Measurements from ENCODE around the gene HACD3. TPM values are rescaled to one million over a fixed set of nuclear protein-coding genes. Genes with fewer than 3 reads are reported as not detected.
A peak's percentile ranks its signal among the peaks of the same experiment; 100 is the strongest.
"Not testable (repeated sequence)": the region's sequence is repeated elsewhere in the genome, so short reads cannot be mapped to it uniquely, and the experiment has no call there.

The HACD3 gene
- total RNA-seq, 1 experiment from 2014 or later = 189 TPM

DNA sequence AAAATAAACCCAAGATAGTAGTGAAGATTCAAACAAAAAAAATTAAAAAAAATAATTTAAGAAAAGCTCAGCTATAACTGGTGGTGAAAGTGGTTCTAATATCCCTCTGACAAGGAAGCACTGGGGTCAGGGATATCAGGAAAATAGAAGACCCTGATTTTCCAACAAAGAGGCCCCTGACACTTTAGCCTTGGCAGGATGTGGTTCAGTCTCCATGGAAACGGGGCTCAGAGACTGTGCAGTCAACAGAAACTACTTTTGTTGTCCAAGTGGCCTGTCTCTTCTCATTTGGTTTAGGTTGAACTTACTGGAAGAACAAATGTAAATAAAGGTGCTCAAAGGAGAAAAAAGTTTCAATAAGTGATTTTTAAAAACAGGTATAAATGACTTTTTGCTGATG, 53.4 kb downstream of the HACD3 start:
- DNase-seq (ENCODE audit: low spot score) = no peak
- in situ Hi-C loops (cut with HindIII; ENCODE audit: low sequenced_read_pairs) = no loop called here

DNA sequence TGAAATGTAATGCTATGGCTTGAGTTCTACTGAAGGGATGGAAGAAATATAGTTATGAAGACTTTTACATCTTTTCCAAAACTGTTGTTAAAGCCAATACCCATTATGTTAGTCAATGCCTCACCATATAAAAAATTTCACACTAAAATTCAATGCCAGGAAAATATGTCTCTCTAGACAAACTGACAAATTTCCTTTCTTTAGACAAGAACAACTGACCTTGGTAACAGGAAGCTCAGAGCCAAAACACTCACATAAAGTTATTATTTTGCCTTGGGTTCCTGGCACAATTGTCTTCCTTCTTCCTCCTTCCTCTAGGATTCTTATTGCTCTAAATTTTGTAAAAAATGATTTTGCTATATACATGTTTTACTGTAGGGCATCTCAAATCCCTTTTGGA, 54.0 kb downstream of the HACD3 start:
- in situ Hi-C loops (cut with HindIII; ENCODE audit: low sequenced_read_pairs) = no loop called here
- no peak for DNase-seq (ENCODE audit: low spot score)

DNA sequence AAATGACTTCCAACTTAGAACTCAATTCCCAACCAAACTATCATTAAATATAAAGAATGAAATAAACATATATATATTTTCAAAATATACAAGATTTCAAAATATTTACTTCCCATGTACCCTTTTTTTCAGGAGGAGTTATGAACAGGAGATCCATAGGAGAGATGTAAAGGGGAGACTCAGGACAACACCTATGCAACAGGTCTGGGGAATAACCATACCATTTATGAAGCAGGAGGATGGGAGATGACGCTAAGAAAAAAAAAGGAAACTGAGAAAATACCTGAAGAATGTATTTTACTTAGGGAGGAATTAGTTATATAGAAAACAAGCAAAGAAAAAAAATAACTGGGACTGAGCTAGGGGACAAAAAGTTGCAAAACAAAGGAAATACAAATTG, 56.8 kb downstream of the HACD3 start:
- in situ Hi-C loops (cut with HindIII; ENCODE audit: low sequenced_read_pairs) = no loop called here
- DNase-seq (ENCODE audit: low spot score) = no peak

DNA sequence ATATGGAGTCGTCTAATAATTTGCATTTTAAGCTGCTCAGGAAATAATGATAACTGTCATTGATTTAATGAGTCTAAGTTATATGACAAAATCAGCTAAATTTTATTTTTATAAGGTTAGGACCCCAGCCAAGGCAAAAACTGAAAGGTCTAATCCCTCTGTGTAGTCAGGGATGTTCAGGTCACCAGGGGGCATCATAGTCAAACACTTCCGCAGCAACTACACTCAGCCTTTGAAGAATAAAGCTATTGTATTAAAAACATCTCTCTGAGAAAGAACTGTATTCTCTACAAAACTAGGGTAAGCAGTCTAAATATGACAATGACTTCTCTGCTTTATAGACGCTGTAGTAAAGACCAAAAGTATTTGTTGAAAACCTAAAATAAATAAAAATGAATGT, 65.7 kb downstream of the HACD3 start:
- in situ Hi-C loops (cut with HindIII; ENCODE audit: low sequenced_read_pairs) = no loop called here
- DNase-seq (ENCODE audit: low spot score) = no peak

DNA sequence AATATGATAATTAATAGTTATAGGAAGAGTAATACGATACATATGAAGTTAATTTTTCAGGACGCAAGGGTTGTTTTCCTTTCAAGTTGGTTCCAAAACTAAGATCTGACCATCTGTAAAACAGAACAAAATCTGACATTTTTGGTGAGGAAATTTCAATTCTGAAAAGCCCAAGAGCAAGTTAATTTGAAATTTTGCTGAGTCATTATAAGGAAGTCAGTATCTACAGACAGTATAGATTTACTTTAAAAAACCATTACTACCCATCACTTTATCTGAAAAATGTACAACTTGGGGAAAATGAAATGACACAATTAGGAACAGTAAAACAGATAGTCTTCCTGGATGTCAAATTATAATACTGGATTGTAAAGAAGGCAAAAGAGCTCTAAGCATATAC, 68.2 kb downstream of the HACD3 start:
- in situ Hi-C loops (cut with HindIII; ENCODE audit: low sequenced_read_pairs) = no loop called here
- no peak for DNase-seq (ENCODE audit: low spot score)

DNA sequence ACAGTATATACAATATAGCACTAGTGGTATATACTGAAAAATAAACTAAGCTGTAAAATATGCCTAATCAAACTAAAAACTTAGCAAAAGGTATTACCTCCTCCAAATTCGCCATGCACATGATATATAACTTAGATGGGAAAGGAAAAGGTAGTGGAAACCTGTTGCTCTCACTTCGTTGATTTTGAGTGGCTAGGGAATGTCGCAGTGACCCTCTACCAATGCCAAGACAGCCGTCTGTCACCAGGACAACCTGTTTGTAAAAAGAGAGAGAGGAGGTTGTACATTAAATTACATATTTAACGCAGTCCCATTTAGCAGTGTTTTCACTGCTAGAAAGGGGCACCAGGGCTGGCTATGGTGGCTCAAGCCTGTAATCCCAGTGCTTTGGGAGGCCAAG, 69.4 kb downstream of the HACD3 start:
- in situ Hi-C loops (cut with HindIII; ENCODE audit: low sequenced_read_pairs) = no loop called here
- no peak for DNase-seq (ENCODE audit: low spot score)

DNA sequence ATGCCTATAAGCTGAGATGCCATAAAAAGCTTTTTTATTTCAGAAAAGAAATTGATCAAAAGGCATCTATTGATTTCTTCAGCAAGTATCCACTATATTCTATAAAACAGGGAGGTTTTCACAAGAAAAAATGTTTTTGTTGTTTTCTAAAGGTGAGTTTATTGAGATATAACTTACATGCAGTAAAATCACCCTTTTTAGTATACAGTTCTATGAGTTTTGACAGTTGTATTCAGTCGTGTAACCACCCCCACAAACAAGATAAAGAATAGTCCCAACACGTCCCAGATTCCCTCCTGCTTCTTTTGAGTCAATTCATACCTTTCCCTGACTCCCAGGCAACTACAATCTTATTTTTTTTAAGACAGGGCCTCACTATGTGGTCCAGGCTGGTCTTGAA, 72.9 kb downstream of the HACD3 start:
- no peak for DNase-seq (ENCODE audit: low spot score)
- in situ Hi-C loops (cut with HindIII; ENCODE audit: low sequenced_read_pairs) = no loop called here

DNA sequence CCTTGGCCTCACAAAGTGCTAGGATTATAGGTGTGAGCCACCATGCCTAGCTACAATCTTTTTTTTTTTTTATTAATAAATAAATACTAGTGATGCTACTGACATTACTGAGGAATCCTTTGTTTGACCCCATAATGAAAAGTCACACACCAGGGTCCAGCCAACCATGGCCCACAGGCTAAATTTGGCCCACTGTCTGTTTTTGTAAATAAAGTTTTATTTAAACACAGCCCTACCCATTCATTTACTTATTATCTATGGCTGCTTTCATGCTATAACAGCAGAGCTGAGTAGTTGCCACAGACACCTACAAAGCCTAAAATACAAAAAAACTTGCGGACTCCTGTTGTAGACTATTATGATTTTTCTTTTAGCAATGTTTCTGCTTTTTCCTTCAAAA, 73.3 kb downstream of the HACD3 start:
- in situ Hi-C loops (cut with HindIII; ENCODE audit: low sequenced_read_pairs) = no loop called here
- DNase-seq (ENCODE audit: low spot score) = no peak

DNA sequence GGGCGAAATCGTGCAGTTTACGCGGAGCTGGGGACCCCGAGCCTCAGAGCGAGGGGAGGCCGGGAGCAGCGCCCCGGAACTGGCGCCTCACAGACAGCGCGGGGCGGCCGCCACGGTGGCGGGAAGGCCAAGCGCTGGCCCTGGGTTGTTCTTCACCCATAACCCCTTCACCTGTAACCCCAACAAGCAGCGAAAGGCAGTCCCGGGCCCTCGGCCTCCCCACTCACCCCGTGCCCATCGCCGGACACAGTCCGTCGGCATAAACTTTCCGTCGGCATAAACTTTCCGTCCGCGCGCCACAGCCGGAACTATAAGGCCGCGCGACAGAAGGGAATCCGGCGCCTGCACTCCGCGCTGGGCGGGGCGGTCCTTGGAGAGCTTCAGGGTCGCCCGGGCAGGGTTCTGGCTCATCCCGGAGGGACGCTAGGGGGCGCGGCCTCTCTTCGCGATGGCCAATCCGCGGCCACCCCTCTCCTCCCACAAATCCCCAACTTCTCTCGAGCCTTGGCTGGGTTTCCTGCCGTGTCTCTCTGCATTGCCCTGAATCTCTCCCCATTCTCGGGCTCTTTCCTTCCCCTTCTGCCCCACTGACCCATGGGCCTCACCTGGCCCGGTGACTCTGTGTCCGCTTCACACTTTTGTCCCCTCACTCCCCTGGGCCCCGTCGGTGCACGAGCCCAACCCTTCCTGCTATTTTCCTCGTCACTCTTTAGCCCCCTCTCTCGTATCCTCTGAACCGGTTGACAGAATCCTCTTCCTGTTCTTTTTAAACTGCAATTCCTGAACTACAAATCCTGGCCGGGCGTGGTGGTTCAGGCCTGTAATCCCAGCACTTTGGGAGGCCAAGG, 80.8 kb downstream of the HACD3 start, which contains the start of gene INTS14:
Gene INTS14, minus strand, starts transcription at position 261 of the 848 bp plus-strand sequence. CDS start 3,751 bp downstream, outside the sequence.
- in situ Hi-C loops (cut with HindIII; ENCODE audit: low sequenced_read_pairs) = no loop called here

DNA sequence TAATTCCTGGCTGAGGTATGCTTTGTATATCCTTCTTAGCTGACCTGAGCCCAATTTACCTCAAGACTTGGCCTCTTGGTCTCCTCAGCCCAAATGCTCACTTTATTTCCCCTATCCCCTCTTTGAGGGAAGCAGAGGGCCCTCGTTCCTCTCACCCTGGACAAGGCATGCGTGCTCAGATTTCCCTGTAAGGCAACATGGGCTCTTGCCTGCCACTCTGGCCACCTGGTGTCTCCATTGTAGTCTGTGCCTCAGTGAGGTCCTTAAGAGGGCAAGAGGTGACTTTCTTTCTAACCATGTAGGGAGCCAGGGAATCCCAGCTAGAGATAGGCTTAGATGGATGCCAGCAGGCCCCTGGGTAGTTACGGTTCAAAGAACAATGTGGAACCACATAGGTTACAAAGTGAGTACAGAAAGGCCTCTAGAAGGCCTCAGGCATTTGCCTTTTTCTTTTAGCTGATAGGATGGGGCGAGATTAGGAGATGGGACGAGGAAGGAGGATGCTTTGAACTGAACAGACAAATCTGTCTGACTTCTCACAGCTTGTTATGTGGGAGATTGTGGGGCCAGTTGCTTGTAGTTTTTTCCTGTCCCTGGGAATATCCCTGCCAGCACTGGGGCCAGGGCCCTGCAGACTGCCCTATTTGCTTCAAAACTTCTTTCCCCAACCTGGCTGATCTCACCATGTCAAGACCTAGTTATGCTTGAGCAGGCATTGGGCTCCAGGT, 81.8 kb downstream of the HACD3 start:
- DNase-seq (ENCODE audit: low spot score) = peak; percentile 3
- in situ Hi-C loops (cut with HindIII; ENCODE audit: low sequenced_read_pairs) = no loop called here

More for the DNA sequence above, 80.8 kb downstream of the HACD3 start, which contains the start of gene INTS14:
- DNase-seq (ENCODE audit: low spot score) = peak; percentile 97

DNA sequence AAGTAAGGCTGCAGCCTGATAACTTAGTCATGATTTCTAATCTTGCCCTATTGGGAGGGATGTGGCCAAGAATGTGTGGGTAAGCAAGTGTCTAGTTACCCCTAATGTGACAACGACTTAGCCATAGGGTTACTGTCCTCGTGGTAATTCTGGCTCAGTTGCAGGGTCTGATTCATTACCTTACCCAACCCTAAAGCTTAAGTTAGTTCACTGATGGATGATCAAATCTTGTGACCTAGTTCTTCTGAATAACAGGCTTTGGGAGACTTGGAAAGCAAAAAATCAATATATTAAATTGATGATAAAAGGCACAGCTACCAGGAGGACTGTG, 82.3 kb downstream of the HACD3 start:
- no peak for DNase-seq (ENCODE audit: low spot score)
- in situ Hi-C loops (cut with HindIII; ENCODE audit: low sequenced_read_pairs) = no loop called here

DNA sequence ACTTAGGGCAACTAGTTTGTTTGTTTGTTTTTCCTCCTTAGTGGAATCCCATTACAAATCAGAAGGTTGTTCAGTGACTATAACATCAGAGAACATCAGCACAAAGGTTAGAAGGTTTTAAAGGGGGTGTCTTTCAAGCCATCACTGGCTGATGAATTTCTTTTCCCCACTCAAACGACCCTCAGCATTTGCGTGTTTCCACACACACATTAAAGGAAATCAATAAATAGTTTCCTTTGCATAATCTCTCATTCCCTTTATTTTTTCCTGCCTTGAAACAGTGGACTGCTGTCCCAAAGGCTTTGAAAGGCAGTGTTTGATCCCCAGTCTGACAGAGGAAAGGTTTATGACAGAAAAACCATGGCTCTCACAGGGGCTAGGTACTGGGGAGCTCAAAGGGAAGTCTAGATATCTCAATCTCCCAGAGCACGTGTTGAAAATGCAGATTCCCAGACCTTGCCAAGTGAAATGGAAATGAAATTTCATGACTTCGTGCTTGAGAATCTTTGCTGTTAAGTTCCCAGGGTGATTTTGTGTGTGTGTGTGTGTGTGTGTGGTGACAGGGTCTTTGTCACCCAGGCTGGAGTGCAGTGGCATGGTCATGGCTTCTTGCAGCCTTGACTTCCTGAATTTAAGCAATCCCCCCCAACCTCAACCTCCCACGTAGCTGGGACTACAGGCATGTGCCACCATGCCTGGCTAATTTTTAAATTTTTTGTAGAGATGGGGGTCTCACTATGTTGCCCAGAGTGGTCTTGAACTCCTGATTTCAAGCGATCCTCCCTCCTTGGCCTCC, 82.9 kb downstream of the HACD3 start:
- in situ Hi-C loops (cut with HindIII; ENCODE audit: low sequenced_read_pairs) = no loop called here
- no peak for DNase-seq (ENCODE audit: low spot score)

DNA sequence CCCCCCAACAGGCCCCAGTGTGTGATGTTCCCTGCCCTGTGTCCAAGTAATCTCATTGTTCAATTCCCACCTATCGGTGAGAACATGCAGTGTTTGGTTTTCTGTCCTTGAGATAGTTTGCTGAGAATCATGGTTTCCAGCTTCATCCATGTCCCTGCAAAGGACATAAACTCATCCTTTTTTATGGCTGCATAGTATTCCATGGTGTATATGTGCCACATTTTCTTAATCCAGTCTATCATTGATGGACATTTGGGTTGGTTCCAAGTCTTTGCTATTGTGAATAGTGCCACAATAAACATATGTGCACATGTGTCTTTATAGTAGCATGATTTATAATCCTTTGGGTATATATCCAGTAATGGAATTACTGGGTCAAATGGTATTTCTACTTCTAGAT, 85.6 kb downstream of the HACD3 start:
- in situ Hi-C loops (cut with HindIII; ENCODE audit: low sequenced_read_pairs); DNase-seq (ENCODE audit: low spot score): not testable (repeated sequence)

DNA sequence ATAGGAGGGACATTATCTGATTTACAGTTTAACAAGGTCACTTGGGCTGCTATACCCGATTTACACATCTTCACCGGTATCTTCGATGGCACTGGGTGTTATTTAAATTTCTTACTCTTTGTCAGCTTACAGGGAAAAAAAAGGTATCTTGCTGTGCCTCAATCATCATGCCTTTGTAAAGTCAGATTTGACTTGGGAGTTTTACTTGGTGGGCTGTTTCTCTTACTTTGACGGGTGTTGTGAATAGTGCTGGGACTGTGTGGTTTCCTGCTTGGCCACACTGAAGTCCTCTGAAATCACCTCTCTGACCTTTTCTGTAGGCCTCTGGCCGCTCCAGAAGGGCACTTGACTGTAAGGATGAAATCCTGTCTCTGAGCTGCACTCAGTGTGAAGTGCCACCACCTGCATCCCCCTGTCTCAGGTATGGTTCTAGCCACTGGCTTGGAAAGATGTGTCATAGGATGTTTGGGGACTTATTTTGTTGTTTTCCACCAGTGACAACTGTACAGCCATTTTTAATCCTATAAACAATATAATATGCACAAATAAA, 88.4 kb downstream of the HACD3 start:
- DNase-seq (ENCODE audit: low spot score) = no peak
- in situ Hi-C loops (cut with HindIII; ENCODE audit: low sequenced_read_pairs) = no loop called here

DNA sequence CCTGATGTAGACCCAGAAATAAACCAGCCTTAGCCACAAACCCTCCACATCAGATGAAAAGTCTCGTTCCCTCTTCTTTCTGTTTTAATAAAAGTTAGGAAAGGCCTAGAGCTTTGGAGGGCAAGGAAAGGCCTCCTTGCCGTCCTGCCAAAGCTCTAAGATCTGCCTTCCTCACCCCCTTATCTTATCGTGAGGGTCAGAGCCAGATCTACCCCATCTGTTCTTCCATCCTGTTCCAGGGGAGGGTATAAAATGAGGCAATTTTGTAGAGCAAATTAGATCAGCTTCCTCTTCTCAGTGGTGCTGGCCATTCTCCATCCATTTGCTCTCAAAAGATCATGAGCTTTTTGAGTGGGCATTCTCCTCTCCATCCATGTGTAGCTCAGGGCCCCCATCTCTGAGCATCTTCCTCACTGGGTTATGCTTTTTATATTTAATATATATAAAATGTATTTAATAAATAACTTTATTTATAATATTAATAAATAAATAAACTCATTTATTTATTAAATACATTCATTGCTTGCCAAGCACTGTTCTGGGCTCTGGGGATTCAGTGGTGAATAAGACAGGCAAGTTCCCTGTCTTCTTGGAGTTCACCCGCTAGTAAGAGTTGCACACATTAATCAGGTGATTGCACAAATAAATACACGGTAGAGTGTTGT, 89.5 kb downstream of the HACD3 start:
- DNase-seq (ENCODE audit: low spot score) = no peak
- in situ Hi-C loops (cut with HindIII; ENCODE audit: low sequenced_read_pairs) = no loop called here

DNA sequence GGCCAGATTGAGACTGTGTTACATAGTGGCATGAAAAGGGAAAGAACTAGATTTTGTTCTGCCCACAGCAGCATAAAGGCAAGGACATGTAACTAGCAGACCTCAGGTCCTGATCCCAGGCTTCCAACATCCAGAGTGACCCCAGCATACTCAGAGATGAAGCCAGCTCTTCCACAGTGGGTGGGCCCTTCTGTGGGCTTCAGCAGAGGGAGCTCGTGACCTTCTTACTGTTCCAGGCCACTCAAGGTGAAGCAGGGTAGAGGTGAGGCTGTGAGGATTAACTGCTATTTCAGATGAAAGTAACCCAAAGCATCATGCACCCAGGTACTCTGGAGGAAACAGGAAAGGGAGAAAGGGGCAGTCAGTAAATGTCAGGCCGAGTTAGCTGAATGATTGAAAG, 90.6 kb downstream of the HACD3 start:
- in situ Hi-C loops (cut with HindIII; ENCODE audit: low sequenced_read_pairs) = no loop called here
- DNase-seq (ENCODE audit: low spot score) = no peak

DNA sequence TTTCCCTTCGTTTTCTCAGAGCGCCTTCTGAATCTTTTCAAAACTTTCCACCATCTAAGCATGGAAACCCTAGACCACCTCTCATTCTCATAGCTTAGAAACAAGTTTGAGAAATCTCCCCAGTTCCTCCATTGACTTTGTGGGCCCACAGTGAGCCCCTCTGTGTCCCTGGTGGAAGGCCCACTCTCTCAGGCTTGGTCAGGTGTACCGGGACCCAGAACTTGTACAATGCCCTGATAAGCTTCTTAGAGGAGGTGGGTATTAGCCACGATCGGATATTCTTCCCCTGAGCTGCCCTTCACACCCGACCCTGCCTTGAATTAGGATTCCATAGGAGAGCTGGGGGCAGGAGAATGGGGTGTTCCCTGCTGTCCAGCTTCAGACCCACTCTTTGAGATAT, 91.4 kb downstream of the HACD3 start, which contains the start of gene SLC24A1:
Gene SLC24A1, plus strand, starts transcription at position 301 of the 400 bp plus-strand sequence. CDS start 2,143 bp downstream, outside the sequence.
- DNase-seq (ENCODE audit: low spot score) = no peak
- in situ Hi-C loops (cut with HindIII; ENCODE audit: low sequenced_read_pairs) = no loop called here

DNA sequence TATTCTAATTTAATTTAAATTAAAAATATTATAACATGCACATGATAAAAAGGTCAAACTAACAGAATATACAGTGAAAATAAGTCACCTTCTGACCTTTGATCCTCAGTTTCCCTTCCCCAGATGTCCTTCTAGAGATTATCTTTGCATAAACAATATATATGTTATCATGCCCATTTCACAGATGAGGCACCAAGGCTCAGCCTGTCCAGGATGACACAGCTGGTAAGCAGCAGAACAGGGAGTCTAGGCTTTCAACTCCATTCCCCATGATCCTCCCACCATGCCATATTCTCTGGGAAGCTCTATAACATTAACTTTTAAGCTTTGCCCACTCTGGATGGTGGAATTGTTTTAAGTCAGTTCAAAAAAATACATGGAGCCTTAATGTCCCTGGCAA, 92.8 kb downstream of the HACD3 start:
- in situ Hi-C loops (cut with HindIII; ENCODE audit: low sequenced_read_pairs) = no loop called here
- DNase-seq (ENCODE audit: low spot score) = no peak

DNA sequence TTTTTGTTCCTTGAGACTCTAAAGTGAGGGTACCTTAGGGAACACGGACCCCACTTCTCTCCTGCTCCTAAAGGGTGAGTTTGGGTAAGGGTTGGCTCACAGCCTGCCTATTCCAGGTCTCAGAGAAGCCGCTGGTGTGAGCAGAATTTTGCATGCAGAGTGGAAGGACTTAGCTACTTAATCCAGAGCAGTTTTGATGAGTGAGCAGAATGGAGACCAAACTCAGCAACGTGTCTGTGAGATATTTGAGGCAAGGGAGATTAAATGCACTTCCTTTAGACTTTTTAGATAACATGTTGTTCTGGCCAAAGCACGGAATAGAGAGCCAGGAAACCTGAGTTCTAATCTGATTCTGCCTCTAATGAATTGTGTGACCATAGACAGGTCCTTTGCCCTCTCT, 96.6 kb downstream of the HACD3 start:
- DNase-seq (ENCODE audit: low spot score) = no peak
- in situ Hi-C loops (cut with HindIII; ENCODE audit: low sequenced_read_pairs) = loop anchor here (25.0 kb wide), 1 partner anchor 235 kb away; the partner anchor contains the start of gene RAB11A

All from G401 (cell line).